T-helper 17 cell (primary cell): Measurements from ENCODE around the gene TMSB4X. TPM values are rescaled to one million over a fixed set of nuclear protein-coding genes. Genes with fewer than 3 reads are reported as not detected.

ENCODE experiments used
- ATAC-seq: fragments of 150-1000 bp; cut with Tn5 transposase; 2 replicates; pipeline ENCODE4 v1.10.0; 2021; ENCODE audit warnings: mild to moderate bottlenecking, moderate library complexity
- DNase-seq, 3 donors: peaks; one replicate each; pipeline versions ENCODE4 v3.0.0 to v3.0.0-alpha.2; 2020 to 2021
- H3K9me3 ChIP-seq: one replicate; pipeline ENCODE4 v1.7.0; 2013; ENCODE audit warnings: low read length, mild to moderate bottlenecking; ENCODE audit not compliant: control insufficient read depth, poor library complexity, severe bottlenecking
- H3K27ac Mint-ChIP-seq: one replicate; pipeline ENCODE4 v1.8.0; 2022; ENCODE audit warnings: mild to moderate bottlenecking, moderate library complexity, mixed read lengths
- H3K27me3 Mint-ChIP-seq: one replicate; pipeline ENCODE4 v1.8.0; 2022; ENCODE audit warnings: mixed read lengths
- H3K36me3 Mint-ChIP-seq: one replicate; pipeline ENCODE4 v1.8.0; 2022; ENCODE audit warnings: low read depth, mixed read lengths
- H3K4me1 Mint-ChIP-seq: one replicate; pipeline ENCODE4 v1.8.0; 2022; ENCODE audit warnings: mild to moderate bottlenecking, mixed read lengths
- H3K4me3 Mint-ChIP-seq: one replicate; pipeline ENCODE4 v1.8.0; 2022; ENCODE audit warnings: mild to moderate bottlenecking, moderate library complexity, mixed read lengths
- total RNA-seq, 4 donors: library from RNA in 2 of 4; stranded (reverse) in 2 of 4; gene quantifications; one replicate each; pipeline ENCODE4 v1.2.3 and lab custom pipeline; 2022 to 2026

Gene TMSB4X
- total RNA-seq, 2 donors from 2014 or later = 5,781 to 7,183 TPM

DNA sequence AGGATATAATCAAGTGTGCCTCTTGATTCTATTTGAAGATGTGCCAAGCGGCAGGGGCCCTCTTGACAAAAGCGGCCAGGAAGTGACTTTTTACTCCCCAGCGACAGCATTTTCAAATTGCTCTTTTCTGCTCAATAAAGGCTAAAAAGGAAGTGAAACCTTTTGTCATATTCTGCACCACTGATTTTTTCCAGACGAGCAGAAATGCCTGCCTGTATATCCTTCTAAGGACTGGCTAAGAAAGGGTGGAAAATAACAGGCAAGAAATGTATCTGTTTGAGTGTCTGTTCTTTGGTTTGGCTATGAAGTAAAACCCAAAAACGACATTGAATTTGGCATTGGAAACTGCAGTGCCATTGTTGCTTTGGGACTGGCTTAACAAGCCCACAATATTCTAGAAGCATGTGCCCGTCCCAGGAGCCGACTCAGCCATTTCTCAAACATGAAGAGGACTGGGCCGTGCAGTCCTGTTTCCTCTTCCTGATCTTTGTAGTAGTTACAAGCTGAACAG is 25.4 kb downstream of the TMSB4X start:
- peak; percentile 53 for ATAC-seq
- Mint-ChIP-seq H3K27me3 (no peaks in the 10 kb centered on the region), H3K36me3 (no peaks in the 10 kb centered on the region), H3K4me1 (peaks cover 28% of the 10 kb centered on the region), H3K27ac (peak overlapping the region; percentile 95), H3K4me3 (peak overlapping the region; percentile 83)
- no peaks in the 10 kb centered on the region for H3K9me3 ChIP-seq
- DNase-seq = no peak

DNA sequence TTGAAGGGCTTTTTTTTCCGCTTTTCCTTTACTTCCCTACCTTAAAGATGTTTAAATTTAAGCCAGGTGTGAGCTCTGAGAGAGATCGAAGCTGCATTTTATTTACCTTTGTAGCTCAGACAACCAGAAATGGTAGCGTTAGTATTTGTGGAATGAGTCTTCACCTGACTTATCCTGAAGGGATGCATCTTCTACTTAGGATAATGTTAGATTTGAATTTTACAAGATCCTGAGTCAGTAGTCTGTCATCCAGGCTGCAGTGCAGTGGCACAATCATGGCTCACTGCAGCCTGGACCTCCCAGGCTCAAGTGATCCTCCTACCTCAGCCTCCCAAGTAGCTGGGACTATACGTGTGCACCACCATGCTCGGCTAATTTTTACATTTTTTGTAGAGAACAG is 26.2 kb downstream of the TMSB4X start:
- Mint-ChIP-seq H3K36me3 (no peaks in the 10 kb centered on the region), H3K27me3 (no peaks in the 10 kb centered on the region), H3K4me3 (no peak overlapping the region), H3K27ac (peak overlapping the region; percentile 95), H3K4me1 (peaks cover 33% of the 10 kb centered on the region)
- no peaks in the 10 kb centered on the region for H3K9me3 ChIP-seq
- DNase-seq = no peak
- no peak for ATAC-seq

DNA sequence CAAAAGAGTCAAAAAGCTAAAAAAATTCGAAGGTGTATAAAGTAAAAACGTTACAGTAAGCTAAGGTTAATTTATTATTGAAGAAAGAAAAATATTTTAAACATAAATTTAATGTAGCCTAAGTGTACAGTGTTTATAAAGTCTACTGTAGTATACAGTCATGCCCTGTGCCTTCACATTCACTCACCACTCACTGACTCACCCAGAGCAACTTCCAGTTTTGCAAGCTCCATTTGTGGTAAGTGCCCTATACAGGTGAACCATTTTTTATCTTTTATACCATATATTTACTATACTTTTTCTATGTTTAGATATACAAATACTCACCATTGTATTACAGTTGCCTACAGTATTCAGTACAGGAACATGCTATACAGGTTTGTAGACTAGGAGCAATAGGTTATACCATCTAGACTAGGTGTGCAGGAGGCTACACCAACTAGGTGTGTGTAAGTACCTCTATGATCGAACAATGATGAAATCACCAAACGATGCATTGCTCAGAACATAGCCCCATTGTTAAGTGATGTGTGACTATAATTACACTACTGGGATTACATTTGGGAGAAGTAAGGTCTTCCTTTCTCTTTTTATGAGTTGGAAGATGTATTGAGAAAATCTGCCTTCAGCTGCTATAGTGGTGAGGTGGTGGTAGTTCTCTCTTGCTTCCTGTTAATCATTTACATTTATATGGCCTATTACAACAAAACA is 27.2 kb downstream of the TMSB4X start:
- H3K27me3 Mint-ChIP-seq = no peaks in the 10 kb centered on the region
- no peaks in the 10 kb centered on the region for H3K36me3 Mint-ChIP-seq
- H3K27ac Mint-ChIP-seq = peak overlapping the region; percentile 95
- H3K4me3 Mint-ChIP-seq = peak overlapping the region; percentile 12
- no peaks in the 10 kb centered on the region for H3K9me3 ChIP-seq
- DNase-seq (no peak), ATAC-seq (peak; percentile 51)
- peaks cover 39% of the 10 kb centered on the region for H3K4me1 Mint-ChIP-seq

DNA sequence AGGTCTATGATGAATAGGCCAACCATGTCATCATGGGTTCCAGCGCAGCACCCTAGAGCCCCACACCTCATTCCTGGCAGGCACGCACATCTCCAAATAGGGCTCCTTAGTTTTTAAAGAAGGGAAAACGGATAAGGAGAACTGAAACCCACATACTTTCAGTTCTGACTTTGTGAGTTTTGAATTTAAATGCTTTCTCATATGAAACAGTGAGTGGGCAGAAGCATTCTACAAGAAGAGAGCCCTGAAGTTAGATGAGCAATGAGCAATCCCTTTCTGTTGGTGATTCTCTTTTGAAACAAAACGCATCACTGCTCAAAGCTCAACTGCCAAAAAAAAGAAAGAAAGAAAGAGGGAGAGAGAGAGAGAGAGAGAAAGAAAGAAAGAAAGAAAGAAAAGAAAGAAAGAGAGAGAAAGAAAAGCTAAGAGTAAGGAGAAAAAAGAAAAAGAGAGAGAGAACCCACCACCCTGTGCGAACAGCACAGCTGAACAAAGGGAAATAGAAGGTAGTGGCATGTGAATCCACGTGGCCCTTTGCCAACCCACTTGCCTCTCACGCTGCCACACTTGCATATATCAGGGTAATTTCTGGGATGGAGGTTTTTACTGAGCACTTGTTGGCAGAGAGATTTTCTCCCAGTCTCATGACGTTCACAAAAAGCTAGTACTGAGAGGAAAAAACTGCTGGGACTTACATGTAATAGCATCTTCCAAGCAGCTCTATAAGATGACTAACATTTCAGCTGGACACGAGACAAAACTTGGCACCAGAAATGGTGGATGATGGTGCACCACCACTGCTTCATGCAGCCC is 31.0 kb downstream of the TMSB4X start:
- peaks cover 37% of the 10 kb centered on the region for H3K4me1 Mint-ChIP-seq
- H3K36me3 Mint-ChIP-seq = no peaks in the 10 kb centered on the region
- peak overlapping the region; percentile 94 for H3K27ac Mint-ChIP-seq
- ATAC-seq (peak; percentile 63), DNase-seq (no peak)
- peak overlapping the region; percentile 82 for H3K4me3 Mint-ChIP-seq
- no peaks in the 10 kb centered on the region for H3K27me3 Mint-ChIP-seq
- no peaks in the 10 kb centered on the region for H3K9me3 ChIP-seq

DNA sequence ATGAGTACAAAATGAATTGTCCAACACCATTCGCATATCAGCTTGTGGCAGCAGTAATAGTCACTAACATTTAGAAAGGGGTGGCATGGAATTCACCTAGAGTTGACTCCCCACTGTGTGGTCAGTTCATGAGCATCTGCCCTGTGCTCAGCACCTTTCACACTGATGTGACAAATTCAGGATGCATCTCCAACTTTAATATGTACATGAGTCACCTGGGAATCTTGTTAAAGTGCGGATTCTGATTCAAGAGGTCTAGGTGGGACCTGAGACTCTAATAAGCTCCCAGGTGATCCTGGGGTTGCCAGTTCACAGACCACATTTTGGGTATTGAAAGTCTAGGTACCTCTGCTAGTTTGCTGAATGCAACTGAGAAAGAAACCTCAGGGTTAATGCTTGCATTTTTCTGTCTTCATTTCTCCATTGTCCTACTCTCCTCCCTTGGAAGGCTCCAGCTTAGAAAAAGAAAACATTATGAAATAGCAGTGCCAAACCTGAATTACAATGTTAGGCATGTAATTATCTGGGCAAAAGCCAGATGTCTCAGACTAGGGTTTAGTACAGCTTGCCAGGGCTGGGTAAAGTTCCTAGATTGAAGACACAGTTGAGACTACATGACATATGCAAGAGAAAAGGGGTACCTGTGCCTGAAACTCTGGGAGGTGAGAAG is 32.7 kb downstream of the TMSB4X start:
- Mint-ChIP-seq H3K27ac (no peak overlapping the region), H3K4me1 (peaks cover 36% of the 10 kb centered on the region), H3K27me3 (no peaks in the 10 kb centered on the region), H3K36me3 (no peaks in the 10 kb centered on the region), H3K4me3 (no peak overlapping the region)
- no peaks in the 10 kb centered on the region for H3K9me3 ChIP-seq
- no peak for ATAC-seq
- DNase-seq = no peak

DNA sequence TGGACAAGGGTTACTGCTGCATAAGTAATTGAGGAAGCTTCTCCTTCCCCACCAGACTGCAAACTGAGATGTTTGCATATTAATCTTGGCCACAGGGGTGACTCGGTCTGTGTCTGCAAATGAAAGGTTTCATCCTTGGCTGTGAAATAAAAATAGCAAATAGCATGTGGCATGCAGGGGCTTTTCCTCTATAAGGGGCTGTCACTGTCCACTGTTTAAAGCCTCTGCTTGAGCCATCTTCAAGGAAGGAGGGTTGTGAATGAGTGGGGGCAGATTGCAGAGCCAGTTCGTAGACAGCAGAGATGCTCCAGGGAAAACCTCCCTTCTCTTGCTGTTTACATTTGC is 33.3 kb downstream of the TMSB4X start:
- ATAC-seq = no peak
- Mint-ChIP-seq H3K4me1 (peaks cover 40% of the 10 kb centered on the region), H3K27me3 (no peaks in the 10 kb centered on the region), H3K36me3 (no peaks in the 10 kb centered on the region), H3K4me3 (no peak overlapping the region), H3K27ac (no peak overlapping the region)
- DNase-seq = no peak
- no peaks in the 10 kb centered on the region for H3K9me3 ChIP-seq

DNA sequence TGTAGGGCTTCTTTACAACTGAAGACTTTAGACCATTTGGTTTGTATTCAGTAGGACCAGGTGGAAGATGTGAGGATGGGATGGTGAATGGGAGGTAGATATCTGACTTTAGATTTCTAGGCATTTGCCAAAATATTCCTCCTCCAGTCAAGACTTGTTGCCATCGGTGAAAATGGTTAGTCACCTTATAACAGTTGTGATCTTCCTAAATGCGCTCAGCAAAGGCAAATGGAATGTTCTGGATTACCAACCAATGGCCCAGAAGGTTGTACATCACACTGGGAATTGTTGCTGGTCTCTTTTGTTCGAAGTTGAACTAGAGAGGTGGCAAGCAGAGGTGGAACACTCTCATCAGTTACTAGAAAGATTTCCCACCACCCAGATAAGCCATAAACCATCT is 33.9 kb downstream of the TMSB4X start:
- Mint-ChIP-seq H3K4me1 (peaks cover 47% of the 10 kb centered on the region), H3K27ac (no peak overlapping the region), H3K36me3 (no peaks in the 10 kb centered on the region), H3K4me3 (no peak overlapping the region), H3K27me3 (no peaks in the 10 kb centered on the region)
- no peak for DNase-seq
- ATAC-seq = no peak
- H3K9me3 ChIP-seq = no peaks in the 10 kb centered on the region

DNA sequence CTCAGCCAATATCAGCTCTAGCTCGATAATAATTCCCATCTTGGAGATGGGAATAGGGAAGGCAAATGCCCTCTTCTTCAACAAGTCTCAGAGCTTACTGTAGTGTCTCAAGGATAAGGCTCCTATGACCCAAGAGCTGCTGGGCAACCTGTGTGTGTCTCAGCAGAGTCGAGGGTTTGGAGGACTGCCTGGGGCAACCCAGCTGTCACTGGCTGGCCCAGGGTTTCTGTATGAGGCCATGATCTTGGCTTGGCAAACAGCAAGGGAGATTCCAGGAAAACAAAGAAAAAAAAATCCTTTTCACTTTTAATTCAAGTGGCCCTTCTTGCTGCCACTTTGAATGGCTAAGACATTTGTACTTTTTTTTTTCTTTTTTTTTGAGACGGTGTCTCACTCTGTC is 34.4 kb downstream of the TMSB4X start:
- Mint-ChIP-seq H3K4me1 (peaks cover 47% of the 10 kb centered on the region), H3K27ac (peak overlapping the region; percentile 54), H3K27me3 (no peaks in the 10 kb centered on the region), H3K36me3 (no peaks in the 10 kb centered on the region), H3K4me3 (no peak overlapping the region)
- ATAC-seq (no peak), DNase-seq (no peak)
- H3K9me3 ChIP-seq = no peaks in the 10 kb centered on the region

DNA sequence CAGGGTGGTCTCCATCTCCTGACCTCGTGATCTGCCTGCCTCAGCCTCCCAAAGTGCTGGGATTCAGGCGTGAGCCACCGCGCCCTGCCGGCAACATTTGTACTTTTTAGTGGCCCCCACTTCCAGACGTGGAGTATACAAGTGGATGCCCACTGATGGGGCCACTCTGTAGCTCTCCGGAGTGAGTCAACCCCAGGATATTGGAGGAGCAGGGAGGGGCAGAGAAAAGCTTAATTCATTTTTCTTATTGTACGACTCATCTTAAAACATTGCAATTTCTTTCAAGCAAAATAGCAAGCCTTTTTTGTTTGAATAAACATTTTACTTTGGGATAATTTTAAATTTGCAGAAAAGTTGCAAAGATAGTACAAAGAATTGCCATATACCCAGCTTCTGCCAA is 34.9 kb downstream of the TMSB4X start:
- no peak overlapping the region for H3K4me3 Mint-ChIP-seq
- no peaks in the 10 kb centered on the region for H3K9me3 ChIP-seq
- ATAC-seq (no peak), DNase-seq (no peak)
- peaks cover 49% of the 10 kb centered on the region for H3K4me1 Mint-ChIP-seq
- H3K27ac Mint-ChIP-seq = peak overlapping the region; percentile 54
- no peaks in the 10 kb centered on the region for H3K27me3 Mint-ChIP-seq
- H3K36me3 Mint-ChIP-seq = no peaks in the 10 kb centered on the region

DNA sequence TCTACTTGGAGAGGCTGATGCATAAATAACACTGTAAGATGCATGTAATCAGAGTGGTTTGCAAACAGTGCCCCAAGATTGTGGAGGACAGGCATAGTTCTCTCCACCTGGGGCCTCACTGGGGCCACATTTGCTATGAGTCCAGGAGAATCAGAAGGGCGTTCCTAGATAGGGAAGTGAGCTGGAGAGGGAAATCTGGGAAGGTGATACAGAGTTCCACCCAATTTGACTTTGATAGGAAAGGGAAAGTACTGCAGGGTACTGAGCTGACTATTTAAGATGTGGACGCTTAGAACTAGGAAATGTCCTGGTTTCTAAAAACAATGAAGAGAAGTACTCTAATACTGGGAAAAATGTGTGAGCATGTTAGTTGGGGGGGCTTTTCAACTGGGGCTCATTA is 35.6 kb downstream of the TMSB4X start:
- Mint-ChIP-seq H3K27ac (no peak overlapping the region), H3K4me3 (no peak overlapping the region), H3K36me3 (no peaks in the 10 kb centered on the region), H3K27me3 (no peaks in the 10 kb centered on the region), H3K4me1 (peaks cover 43% of the 10 kb centered on the region)
- ATAC-seq (no peak), DNase-seq (no peak)
- no peaks in the 10 kb centered on the region for H3K9me3 ChIP-seq

DNA sequence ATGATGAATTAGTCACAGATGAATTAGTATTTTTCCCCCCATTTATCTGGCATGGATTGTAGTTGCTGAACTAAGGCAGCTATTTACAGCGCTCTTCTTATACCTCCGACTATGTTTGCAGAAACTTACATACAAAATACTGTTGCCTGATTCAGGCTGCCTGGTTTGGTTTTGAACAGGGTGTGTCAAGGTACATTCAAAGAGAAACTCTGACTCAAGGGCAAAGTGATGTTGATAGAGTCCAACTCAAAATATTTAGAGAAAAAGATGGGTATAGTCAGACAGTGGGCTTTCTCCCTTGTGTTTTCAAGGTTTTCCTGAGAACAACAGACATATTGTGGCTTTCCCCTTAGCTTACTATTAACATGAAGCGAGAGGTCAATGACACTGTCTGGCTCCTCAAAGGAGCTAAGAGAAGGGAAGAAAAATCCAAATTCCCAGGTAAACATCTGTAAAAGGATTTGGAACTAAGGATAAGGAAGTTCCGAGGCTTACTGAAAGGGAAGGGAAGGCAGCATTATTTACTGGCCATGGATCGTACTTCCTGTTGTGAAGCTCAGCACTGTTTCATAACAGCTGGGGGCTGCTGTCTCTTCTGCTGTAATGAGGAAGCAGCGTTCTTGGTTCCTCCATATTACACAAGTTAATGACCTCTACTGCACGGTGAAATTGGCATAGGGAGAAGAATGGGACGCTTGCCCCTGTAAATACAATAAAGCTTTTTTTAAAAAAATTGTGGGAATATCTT is 38.6 kb downstream of the TMSB4X start:
- DNase-seq (no peak), ATAC-seq (peak; percentile 80)
- Mint-ChIP-seq H3K27ac (peak overlapping the region; percentile 95), H3K27me3 (no peaks in the 10 kb centered on the region), H3K36me3 (no peaks in the 10 kb centered on the region), H3K4me3 (peak overlapping the region; percentile 76), H3K4me1 (peaks cover 30% of the 10 kb centered on the region)
- H3K9me3 ChIP-seq = no peaks in the 10 kb centered on the region

DNA sequence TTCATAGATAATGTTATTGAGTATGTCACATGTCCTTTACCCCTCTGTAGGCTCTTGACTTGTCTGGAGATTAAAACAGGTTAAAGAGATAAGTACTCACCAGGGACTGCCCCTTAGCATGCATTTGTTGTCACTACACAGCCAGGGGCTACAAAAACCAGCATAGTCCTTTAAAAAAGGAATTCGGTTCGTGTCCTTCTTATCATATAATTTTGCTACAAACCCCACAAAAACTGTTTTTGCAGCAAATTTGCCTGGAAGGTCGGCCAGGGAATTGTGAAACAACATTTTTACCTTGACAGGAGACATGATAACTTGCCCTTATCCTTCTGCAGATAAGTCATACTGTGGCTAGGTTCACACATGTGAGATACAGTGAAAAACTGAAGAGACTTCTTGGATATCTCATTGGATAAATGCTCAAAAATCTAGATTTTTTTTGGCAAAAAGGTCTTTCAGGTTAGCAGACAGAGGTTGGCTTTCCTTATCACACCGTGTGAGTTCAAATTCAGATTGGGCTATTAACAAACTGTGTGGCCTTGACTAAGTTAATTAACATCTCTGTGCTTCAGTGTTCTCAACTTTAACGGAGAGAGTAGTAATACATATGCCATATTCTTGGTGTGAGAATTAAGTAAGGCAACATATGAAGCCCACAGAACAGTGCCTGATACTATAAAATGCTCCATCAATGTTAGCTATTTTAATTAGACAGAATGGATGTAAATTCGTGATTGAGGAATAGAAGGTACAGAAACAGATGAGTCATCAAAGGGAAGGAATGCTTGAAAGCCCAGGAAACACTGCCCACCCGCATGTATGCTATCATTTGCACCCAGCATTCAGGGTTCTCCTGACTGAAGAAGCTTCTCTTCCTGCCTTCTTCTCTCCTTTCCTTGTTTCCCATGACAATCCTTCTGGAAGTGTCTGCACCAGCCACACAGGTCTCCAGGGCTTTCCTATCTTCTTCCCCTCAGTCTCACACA is 39.5 kb downstream of the TMSB4X start:
- Mint-ChIP-seq H3K27me3 (no peaks in the 10 kb centered on the region), H3K36me3 (no peaks in the 10 kb centered on the region), H3K4me1 (peaks cover 30% of the 10 kb centered on the region), H3K4me3 (peak overlapping the region; percentile 76), H3K27ac (peak overlapping the region; percentile 95)
- peak; percentile 64 for ATAC-seq
- H3K9me3 ChIP-seq = no peaks in the 10 kb centered on the region
- DNase-seq = no peak
